IMR-90 (cell line): Measurements from ENCODE around the gene TRIM21.

Source experiments
- CTCF ChIP-seq: conservative IDR thresholded peaks from 2 replicates; pipeline ENCODE4 v1.5.1; 2012; ENCODE audit warnings: mild to moderate bottlenecking, low read depth, low read length, improper control_type of control experiment
- MAZ ChIP-seq: IDR thresholded peaks from 2 replicates; pipeline ENCODE4 v1.6.1; 2012; ENCODE audit warnings: low read depth, mild to moderate bottlenecking, low read length, improper control_type of control experiment, moderate library complexity, borderline replicate concordance
- POLR2A ChIP-seq: IDR thresholded peaks from 2 replicates; pipeline ENCODE4 v1.6.1; 2012; ENCODE audit warnings: mild to moderate bottlenecking, low read depth, low read length
- RAD21 ChIP-seq: IDR thresholded peaks from 2 replicates; pipeline ENCODE4 v1.6.1; 2012; ENCODE audit warnings: low read length, improper control_type of control experiment
- USF2 ChIP-seq: fragments of 150-350 bp; IDR thresholded peaks from 2 replicates; pipeline ENCODE4 v1.6.1; 2017; ENCODE audit warnings: mild to moderate bottlenecking, antibody characterized with exemption, low read length, low read depth

- TF ChIP-seq CTCF (no peak), RAD21 (no peak), POLR2A (no peak), MAZ (no peak), USF2 (no peak)
Measured at GRCh38 chr11:4393858-4394223, 339 bp upstream of the TRIM21 start.
